GM12872 (cell line): Measurements from ENCODE around the gene GAB1.
A peak's percentile ranks its signal among the peaks of the same experiment; 100 is the strongest.

Experiments used
- CTCF ChIP-seq: IDR thresholded peaks from 3 replicates; pipeline ENCODE4 v1.5.1; 2011; ENCODE audit warnings: low read depth, mild to moderate bottlenecking, low read length, moderate library complexity; ENCODE audit not compliant: insufficient read depth

Gene GAB1

DNA sequence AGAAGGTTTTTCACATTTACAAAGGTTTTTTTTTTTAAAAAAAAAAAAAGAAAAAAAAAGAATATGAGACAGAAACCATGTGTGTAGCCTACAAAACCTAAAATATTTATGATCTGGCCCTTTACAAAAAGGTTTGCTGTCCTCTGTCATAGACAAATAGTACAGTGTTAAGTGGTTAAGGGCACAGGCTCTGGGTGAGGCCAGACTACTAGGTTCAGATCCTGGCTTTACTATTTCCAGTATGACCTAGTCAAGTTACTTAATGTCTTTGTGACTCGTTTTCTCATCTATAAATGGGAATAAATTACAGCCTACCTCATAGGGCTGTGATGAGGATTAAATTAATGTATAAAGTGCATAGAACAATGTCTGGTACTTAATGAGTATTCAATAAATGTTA is 56.5 kb downstream of the GAB1 start:
- TF ChIP-seq CTCF: no peak

GRCh38 chr4:143394739-143395453 is 58.2 kb downstream of the GAB1 start:
- TF ChIP-seq CTCF: no peak

DNA sequence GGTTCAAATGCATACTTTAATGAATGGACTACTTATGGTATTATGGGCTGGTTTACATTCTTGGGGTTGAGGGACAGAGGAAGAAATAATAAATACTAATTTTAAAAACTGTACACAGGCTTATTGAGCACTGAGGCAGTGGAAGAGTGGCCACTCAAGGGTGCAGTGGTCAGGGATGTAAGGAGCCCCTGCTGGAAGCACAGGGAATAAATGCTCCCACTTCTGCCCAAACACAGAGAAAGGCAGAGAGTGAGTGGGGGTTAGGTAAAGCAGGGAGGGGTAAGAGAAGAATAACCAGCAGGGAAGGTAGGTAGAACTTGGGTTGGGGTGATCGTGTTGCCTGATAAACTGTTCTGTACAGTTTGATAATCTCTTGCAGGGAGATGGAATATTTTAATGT is 60.0 kb downstream of the GAB1 start:
- TF ChIP-seq CTCF: no peak

DNA sequence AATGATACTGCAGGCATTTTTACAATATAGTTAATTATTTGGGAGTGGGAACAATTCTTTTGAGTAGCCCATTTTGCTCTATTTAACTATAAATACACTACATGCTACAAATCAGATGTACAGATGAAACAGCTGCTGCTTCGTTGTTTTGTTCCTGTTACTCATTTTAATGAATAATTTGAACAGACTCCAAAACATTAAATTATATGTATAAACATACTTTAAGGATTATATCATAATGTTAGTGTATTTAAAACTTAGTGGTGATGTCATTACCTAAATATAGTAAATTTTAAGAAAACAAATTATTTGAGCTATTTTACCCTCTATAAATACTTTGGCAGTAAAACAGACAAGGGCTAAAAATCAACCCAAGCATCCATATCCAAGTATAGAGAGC is 60.7 kb downstream of the GAB1 start:
- no peak for TF ChIP-seq CTCF

DNA sequence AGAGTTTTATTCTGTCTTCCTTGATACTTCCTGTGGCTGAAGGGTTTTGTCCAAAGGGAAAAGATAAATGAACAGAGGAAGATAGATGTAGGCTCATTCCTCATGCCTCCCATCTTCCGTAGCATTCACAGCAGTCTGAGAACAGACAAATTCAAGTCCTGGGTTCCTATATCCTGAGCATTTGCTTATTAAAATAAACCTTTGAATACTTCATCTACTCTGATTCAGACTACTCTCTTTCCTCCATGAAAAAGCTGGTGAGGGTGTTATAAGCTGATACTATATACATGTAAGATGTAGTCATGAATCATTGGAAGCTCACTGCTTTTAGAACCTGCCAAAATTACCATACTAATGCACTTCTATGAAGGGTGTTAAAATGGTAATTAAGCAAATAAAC is 61.2 kb downstream of the GAB1 start:
- TF ChIP-seq CTCF: no peak

DNA sequence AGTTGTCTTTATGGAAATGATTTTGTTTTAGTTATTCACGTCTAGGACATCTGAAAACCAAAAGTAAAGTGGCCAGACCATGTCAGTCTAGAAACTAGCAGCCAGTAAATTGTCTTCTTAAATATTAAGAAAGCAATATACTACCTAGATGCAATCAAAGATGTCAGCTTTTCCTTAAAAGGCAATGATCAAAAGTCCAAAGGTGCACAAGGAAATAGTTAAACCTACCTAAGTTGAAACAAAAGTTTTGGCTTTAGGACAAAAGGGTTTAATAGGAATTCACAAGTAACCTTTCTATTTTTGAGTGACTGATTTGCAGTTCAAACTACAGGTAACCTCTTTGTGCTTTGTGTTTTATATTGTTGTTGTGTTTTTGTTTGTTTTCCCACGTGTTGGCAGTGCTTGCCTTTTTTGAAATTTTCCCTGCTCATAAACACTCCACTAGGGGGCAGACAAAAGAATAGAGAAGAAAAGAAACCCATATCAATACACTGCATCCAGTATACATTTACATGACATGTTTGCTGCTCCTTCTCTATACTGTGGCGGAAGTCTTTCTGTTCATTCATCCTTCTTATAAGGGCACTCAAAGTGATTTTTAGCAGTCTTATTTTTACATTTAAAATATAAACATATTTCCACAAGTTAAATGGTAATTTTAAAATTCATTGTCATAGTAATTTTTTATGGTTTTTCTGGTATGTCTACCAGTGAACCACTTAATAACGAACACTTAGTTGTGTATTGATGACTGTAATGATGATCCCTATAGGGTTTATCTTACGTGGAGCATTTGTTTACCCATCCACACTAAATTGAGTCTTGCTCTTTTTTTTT is 62.7 kb downstream of the GAB1 start:
- peak; percentile 69 for TF ChIP-seq CTCF

GRCh38 chr4:143400082-143400481 is 63.4 kb downstream of the GAB1 start:
- TF ChIP-seq CTCF: no peak
